Osteoblast (primary cell): ENCODE data around the gene RPGRIP1L. TPM values are rescaled to one million over a fixed set of nuclear protein-coding genes. Genes with fewer than 3 reads are reported as not detected.

Experiments used
- DNase-seq: peaks from one replicate; pipeline ENCODE4 v3.0.0; 2011; ENCODE audit warnings: low spot score, mixed read lengths; ENCODE audit not compliant: insufficient read length; ENCODE audit errors: missing footprints
- H2AFZ ChIP-seq: 2 replicates; pipeline ENCODE4 v1.6.0; 2011; ENCODE audit warnings: mild to moderate bottlenecking, low read length
- H3K27ac ChIP-seq: 2 replicates; pipeline ENCODE4 v1.5.1; 2011; ENCODE audit warnings: mild to moderate bottlenecking, low read depth, low read length, moderate library complexity
- H3K27me3 ChIP-seq: 2 replicates; pipeline ENCODE4 v1.6.0; 2012; ENCODE audit warnings: mild to moderate bottlenecking, control low read depth, inconsistent platforms, low read length, moderate library complexity; ENCODE audit not compliant: insufficient read depth
- H3K36me3 ChIP-seq: 2 replicates; pipeline ENCODE4 v1.5.1; 2011; ENCODE audit warnings: mild to moderate bottlenecking, low read length, control low read depth, moderate library complexity; ENCODE audit not compliant: insufficient read depth
- H3K4me1 ChIP-seq: 2 replicates; pipeline ENCODE4 v1.5.1; 2011; ENCODE audit warnings: mild to moderate bottlenecking, low read length, control low read depth, moderate library complexity; ENCODE audit not compliant: insufficient read depth
- H3K4me2 ChIP-seq: 2 replicates; pipeline ENCODE4 v1.6.0; 2011; ENCODE audit warnings: mild to moderate bottlenecking, low read length; ENCODE audit not compliant: insufficient read depth
- H3K4me3 ChIP-seq: fragments of 200-600 bp; sonication (generic); 3 replicates; pipeline ENCODE4 v1.5.1; 2012; ENCODE audit warnings: mild to moderate bottlenecking, low read length, inconsistent platforms; ENCODE audit not compliant: insufficient read depth
- H3K79me2 ChIP-seq: 2 replicates; pipeline ENCODE4 v1.6.0; 2012; ENCODE audit warnings: mild to moderate bottlenecking, low read length, control low read depth, inconsistent platforms; ENCODE audit not compliant: insufficient read depth
- H3K9me3 ChIP-seq: 2 replicates; pipeline ENCODE4 v1.5.1; 2011; ENCODE audit warnings: low read depth, low read length, control low read depth
- H4K20me1 ChIP-seq: 2 replicates; pipeline ENCODE4 v1.6.0; 2012; ENCODE audit warnings: mild to moderate bottlenecking, low read length, control low read depth; ENCODE audit not compliant: insufficient read depth
- CTCF ChIP-seq: IDR thresholded peaks from 2 replicates; pipeline ENCODE4 v1.5.1; 2011; ENCODE audit warnings: mild to moderate bottlenecking, low read depth, low read length, moderate library complexity; ENCODE audit errors: extremely low read depth
- total RNA-seq: library from RNA; depleted of rRNA; stranded (reverse); fragments of >200 nt; gene quantifications from 2 replicates; pipeline ENCODE4 v1.2.3, GENCODE V29; 2012

The RPGRIP1L gene
- total RNA-seq: 14.1 TPM in 2 replicates

- no peaks in the 10 kb centered on the region for H3K27me3 ChIP-seq
- H3K27ac ChIP-seq: peak within 1 kb of the TSS; percentile 85
- H3K36me3 ChIP-seq: peaks cover 15% of the 10 kb centered on the region
- DNase-seq: peak; percentile 99
- peak within 1 kb of the TSS; percentile 96 for H2AFZ ChIP-seq
- H3K79me2 ChIP-seq: peaks cover 69% of the 10 kb centered on the region
- H3K4me2 ChIP-seq: peak within 1 kb of the TSS; percentile 93
- H4K20me1 ChIP-seq: no peaks in the 10 kb centered on the region
- peak within 1 kb of the TSS; percentile 88 for H3K4me3 ChIP-seq
- H3K9me3 ChIP-seq: no peaks in the 10 kb centered on the region
- peaks cover 14% of the 10 kb centered on the region for H3K4me1 ChIP-seq
- no peak for TF ChIP-seq CTCF
Measured at GRCh38 chr16:53703590-53704444, at the start of gene RPGRIP1L, which contains the start of gene FTO. RPGRIP1L (minus strand) TSS chr16:53703859; CDS start chr16:53700723, 3,136 bp downstream. FTO (plus strand) TSS chr16:53704156.

- Histone ChIP-seq H2AFZ (no peak overlapping the region), H3K4me3 (no peak overlapping the region), H3K27ac (no peak overlapping the region), H3K27me3 (no peaks in the 10 kb centered on the region), H3K9me3 (no peaks in the 10 kb centered on the region), H3K79me2 (peaks cover 64% of the 10 kb centered on the region), H4K20me1 (peaks cover 29% of the 10 kb centered on the region), H3K4me1 (peaks cover 9% of the 10 kb centered on the region), H3K36me3 (no peaks in the 10 kb centered on the region), H3K4me2 (no peak overlapping the region)
- DNase-seq: no peak
- no peak for TF ChIP-seq CTCF
Measured at GRCh38 chr16:53753431-53753830, 49.8 kb upstream of the RPGRIP1L start.

DNA sequence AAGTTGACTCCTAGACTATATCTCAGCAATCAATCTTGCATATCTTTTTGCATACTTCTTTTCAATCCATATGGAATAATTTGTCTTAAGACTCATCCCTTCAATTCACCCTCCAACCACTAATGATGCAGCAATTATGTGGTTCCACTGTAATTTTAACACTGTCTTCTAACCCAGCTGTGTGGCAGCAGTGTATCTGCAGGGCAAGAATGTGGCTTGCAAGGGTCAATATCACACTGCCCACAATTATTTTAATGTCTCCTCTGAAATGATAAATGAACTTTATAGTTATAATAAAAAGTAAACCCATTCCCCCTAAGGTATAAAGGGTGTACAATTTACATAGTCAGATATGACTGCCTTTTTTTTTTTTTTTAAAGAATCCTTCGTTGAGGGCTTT, 48.9 kb upstream of the RPGRIP1L start:
- H3K9me3 ChIP-seq: no peaks in the 10 kb centered on the region
- TF ChIP-seq CTCF: no peak
- H2AFZ ChIP-seq: no peak overlapping the region
- no peaks in the 10 kb centered on the region for H3K27me3 ChIP-seq
- no peak for DNase-seq
- no peak overlapping the region for H3K27ac ChIP-seq
- peaks cover 61% of the 10 kb centered on the region for H3K79me2 ChIP-seq
- peaks cover 9% of the 10 kb centered on the region for H3K4me1 ChIP-seq
- H3K4me3 ChIP-seq: no peak overlapping the region
- H3K4me2 ChIP-seq: no peak overlapping the region
- no peaks in the 10 kb centered on the region for H3K36me3 ChIP-seq
- H4K20me1 ChIP-seq: peaks cover 21% of the 10 kb centered on the region

- Histone ChIP-seq H2AFZ (no peak overlapping the region), H3K36me3 (no peaks in the 10 kb centered on the region), H3K79me2 (peaks cover 63% of the 10 kb centered on the region), H3K9me3 (no peaks in the 10 kb centered on the region), H3K4me2 (peak overlapping the region; percentile 81), H4K20me1 (no peaks in the 10 kb centered on the region), H3K27ac (peak overlapping the region; percentile 98), H3K27me3 (no peaks in the 10 kb centered on the region), H3K4me3 (peak overlapping the region; percentile 36), H3K4me1 (peaks cover 29% of the 10 kb centered on the region)
- TF ChIP-seq CTCF: peak; percentile 48
- peak; percentile 66 for DNase-seq
Measured at GRCh38 chr16:53745753-53746266, 42.2 kb upstream of the RPGRIP1L start.
